NCI-H460 (cell line): Measurements from ENCODE around the gene COX4I2. TPM values are rescaled to one million over a fixed set of nuclear protein-coding genes. Genes with fewer than 3 reads are reported as not detected.
"Not testable (repeated sequence)": the region's sequence is repeated elsewhere in the genome, so short reads cannot be mapped to it uniquely, and the experiment has no call there.

Experiments
- DNase-seq: peaks from one replicate; pipeline ENCODE4 v3.0.0-alpha.2; 2016; ENCODE audit warnings: low read depth; ENCODE audit errors: extremely low read depth
- total RNA-seq: library from RNA; depleted of rRNA; stranded (reverse); fragments of >200 nt; shearing (Covaris generic); gene quantifications from 2 replicates; pipeline ENCODE4 v1.2.3, GENCODE V29; 2014

Gene COX4I2
- total RNA-seq, 1 experiment from 2014 or later, result not detected

DNA sequence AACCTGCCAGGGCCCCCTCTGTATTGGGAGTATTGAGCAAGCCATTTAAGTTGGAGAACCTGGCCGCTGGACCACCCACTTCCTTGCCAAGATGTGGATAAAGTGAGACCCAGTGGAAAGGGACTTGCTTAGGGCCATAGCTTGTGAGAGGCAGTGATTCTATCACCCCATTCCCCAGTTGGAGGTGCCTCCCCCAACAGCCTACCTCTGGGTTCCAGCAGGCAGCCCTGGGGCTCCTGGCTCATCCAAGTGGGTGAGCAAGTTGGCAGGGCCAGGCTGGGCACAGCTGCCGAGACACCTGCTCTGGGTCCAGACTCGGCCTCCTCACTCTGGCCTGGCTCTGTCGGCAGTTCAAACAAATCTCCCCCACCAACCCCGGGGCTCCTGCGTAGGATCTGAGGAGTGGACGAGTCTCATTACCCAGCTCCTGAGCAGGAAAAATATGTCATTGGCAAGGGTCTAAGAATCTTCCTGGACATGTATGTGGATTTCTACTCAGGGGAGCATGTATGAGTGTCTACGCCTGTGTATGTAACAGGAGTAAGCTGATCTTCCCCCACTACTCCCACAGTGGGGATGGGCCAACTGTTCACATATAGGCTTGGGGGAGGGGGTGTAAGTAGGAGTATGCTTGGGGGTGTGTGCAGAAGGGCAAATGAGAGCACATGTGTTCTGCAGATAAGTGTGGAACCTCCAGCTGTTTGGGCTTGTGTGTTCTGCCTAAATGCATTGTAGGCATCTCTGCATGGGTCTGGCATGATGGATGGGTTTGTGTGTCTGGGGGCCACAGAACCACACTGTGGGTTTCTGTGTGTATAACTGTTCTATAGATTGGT lies 30.7 kb upstream of the COX4I2 start:
- peak; percentile 41 for DNase-seq

DNA sequence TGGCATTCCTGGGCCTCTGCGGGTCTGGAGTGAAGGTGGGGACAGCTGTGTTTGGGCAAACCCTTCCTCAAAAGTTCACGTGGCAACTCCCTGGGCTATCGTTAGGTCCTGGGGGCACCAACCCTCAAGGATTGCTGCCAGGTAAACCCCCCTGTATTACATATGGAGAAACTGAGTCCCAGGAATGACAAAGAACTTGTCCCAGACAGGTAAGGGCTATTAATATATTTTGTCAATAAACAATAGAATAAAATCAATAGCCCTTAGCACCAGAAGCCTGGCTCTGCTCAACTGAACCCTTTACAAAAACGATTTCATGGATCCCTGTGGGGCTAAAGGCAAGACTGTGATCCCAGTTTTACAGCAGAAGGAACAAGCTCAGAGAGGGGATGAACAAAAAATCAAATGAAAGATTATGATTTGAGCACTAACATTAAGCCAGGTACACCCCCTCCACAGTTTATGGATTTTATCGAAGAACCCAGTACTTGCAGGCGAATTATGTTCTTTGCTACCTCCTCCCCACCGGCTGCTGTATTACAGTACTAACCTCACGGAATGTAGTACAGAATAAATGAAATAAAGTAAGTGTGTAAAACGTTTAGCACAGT lies 30.0 kb upstream of the COX4I2 start:
- DNase-seq, result no peak

DNA sequence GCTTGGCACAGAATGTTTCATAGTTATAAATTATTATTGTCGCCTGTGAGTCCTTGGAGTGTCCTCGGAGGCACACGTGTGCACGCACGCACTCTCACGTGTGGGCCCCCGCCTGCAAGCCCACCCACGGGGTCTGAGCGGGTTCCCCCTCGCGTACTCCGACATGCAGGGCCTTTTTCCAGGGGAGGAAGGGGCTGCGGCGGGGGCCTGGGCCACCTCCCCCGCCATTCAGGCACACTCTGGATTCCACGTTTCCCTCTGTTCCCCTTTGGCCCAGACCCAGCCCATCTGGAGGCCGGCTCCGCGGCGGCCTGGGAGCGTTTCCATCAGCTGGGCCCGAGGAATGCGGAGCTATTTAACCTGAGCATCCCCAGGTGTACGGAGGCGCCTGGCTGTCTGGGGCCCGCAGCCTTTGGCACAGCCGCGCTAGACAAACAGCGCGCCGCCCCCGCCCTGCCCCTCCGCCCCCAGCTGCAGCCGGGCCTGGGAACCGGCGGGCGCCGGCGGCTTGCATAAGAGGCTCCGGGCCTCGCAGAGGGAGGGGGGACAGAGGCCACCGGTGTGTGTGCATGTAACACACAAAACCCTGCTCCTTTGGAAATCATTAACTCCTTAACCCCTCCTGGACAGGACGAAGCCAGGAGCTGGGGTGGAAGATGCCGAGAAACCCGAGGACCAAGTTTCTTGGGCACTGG lies 29.3 kb upstream of the COX4I2 start:
- DNase-seq, result no peak

DNA sequence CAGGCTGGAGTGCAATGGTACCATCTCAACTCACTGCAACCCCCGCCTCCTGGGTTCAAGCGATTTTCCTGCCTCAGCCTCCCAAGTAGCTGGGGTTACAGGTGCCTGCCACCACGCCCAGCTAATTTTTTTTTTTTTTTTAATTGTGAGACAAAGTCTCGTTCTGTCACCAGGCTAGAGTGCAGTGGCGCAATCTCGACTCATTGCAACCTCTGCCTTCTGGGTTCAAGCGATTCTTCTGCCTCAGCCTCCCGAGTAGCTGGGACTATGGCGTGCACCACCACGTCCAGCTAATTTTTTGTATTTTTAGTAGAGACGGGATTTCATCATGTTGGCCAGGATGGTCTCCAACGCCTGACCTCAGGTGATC lies 25.5 kb upstream of the COX4I2 start:
- not testable (repeated sequence) for DNase-seq

DNA sequence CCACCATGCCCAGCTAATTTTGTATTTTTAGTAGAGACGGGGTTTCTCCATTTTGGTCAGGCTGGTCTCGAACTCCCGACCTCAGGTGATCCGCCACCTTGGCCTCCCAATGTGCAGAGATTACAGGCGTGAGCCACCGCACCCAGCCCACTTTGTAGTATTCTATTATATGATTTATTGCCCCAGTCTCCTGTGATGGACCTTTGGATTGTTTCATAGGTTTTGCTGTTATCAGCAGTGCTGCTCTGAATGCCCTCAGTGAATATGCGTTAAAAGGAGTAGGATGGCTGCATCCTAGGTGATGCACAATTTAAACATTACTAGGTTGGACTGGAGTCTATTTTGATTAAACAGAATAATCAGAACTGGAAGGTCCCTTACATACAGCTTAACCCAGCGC lies 22.3 kb upstream of the COX4I2 start:
- DNase-seq, result no peak

DNA sequence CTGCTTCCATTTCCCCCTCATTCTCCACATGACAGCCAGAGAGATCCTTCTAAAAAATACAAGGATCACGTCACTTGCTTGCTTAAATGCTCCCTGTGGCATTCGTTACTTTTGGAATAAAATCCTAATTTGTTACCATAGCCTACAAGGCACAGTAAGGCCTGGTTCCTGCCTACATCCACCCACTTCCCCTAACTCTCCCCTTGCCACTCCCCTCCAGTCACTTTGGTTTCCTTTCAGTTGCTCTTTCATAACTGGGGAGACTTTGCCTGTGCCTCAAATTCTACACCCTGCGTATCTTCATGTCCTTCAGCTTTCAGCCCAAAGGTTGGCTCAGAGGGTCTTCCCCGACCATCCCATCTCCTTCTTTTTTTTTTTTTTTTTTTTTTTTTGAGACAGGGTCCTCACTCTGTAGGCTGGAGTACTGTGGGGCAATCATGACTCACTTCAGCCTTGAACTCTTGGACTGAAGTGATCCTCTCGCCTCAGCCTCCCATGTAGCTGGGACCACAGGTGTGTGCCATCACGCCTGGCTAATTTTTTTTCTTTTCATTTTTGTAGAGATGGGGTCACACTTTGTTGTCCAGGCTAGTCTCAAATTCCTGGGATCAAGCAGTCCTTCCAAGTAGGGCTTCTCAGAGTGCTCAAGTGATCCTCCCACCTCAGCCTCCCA lies 20.1 kb upstream of the COX4I2 start:
- DNase-seq, result no peak

DNA sequence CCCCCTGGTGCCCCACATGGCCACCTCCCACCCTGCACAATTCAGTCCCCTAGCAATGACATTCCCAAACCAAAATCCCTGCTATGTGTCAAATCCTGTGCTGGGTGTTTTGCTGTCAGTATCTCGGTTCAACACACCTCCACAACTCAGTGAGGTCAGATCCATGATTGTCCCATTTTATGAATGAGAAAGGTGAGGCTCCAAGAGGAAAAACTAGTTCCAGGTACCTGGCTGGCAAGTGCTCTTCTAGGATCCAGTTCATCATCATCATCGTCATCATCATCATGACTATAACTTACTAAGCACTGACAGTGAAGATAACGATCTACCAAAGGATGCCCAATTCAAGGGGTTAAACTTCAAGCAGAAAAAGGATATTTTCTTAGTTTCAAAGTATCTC lies 17.5 kb upstream of the COX4I2 start:
- DNase-seq, result no peak

DNA sequence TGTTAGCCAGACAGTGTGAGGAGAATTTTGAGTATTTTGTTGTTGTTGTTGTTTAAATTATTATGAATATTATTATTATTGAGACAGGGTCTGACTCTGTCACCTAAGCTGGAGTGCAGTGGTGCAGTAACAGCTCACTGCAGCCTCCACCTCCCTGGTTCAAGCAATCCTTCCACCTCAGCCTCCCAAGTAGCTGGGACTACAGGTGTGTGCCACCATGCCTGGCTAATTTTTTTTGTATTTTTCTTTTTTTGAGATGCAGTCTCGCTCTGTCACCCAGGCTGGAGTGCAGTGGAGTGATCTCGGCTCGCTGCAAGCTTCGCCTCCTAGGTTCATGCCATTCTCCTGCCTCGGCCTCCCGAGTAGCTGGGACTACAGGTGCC lies 14.6 kb upstream of the COX4I2 start:
- not testable (repeated sequence) for DNase-seq

DNA sequence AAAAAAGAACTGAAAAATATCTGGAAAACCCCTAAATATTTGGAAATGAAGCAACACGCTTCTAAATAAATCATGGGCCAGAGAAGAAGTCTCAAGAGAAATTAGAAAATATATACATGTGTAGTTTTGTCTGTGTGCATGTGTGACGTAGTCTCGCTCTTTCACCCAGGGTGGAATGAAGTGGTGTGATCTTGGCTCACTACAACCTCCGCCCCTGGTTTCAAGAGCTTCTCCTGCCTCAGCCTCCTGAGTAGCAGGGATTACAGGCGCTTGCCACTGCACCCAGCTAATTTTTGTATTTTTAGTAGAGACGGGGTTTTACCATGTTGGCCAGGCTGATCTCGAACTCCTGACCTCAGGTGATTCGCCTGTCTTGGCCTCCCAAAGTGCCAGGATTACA lies 11.2 kb upstream of the COX4I2 start:
- not testable (repeated sequence) for DNase-seq

DNA sequence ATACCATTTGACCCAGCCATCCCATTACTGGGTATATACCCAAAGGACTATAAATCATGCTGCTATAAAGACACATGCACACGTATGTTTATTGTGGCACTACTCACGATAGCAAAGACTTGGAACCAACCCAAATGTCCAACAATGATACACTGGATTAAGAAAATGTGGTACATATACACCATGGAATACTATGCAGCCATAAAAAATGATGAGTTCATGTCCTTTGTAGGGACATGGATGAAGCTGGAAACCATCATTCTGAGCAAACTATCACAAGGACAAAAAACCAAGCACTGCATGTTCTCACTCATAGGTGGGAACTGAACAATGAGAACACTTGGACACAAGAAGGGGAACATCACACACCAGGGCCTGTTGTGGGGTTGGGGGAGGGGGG lies 9.7 kb upstream of the COX4I2 start:
- DNase-seq, result not testable (repeated sequence)

DNA sequence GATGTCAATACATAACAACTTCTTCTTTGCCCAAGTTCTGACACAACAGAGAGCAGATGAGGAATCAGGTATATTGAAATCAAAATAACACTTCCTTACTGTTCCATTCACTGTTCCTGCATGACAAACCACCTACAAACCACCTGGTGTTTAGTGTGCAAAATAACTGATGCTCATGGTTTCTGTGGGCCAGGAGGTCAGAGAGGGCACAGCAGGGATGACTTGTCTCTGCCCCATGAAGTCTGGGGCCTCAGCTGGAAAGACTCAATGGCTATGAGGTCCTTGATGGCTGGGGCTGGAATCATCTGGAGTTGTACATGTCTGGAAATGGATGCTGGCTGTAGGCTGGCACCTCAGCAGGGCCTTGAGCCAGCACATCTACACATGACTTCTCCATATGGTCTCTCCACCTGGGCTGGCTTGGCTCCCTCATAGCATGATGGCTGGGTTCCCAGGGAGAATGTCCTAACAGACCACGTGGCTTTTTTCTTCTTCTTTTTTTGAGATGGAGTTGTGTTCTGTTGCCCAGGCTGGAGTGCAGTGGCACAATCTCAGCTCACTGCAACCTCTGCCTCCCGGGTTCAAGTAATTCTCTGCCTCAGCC lies 7.4 kb upstream of the COX4I2 start:
- DNase-seq, result no peak

DNA sequence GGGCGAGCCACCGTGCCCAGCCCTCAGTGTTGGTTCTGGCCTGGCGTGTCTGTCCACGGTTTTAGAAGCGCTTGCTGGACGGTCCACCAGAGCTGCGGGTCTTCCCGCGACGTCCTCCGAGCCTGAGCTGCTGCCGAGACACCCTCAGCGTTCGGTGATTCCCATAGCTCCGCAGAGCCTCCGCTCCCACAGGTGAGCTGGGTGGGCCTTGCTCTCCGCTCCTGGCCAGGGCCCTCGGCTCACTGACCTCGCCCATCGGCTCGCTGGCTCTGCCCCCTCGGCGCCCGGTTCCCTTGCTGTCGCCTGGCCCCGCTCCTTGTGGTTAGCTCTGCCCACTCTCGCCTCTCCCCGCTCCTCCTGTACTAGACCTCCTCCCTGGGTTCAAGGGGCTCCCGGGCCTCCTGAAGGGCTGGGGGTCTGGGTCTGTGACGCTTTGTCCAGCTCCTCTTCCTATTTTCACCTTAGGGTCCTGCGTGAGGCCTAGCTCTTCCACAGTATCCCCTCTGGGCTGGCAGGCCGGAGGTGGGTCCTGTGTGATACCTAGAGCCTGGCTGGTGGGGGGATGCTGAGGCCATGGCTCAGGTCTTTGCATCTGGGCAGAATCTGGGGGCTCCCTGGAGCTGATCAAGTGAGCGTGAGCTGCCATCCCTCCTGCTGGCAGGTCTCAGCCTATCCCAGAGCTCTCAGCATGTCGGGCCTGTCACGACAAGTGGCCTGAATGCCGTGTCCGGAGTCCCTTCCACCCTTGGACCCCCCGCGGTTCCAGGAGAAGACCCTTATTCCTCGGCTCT lies 5.0 kb upstream of the COX4I2 start:
- DNase-seq, result no peak

DNA sequence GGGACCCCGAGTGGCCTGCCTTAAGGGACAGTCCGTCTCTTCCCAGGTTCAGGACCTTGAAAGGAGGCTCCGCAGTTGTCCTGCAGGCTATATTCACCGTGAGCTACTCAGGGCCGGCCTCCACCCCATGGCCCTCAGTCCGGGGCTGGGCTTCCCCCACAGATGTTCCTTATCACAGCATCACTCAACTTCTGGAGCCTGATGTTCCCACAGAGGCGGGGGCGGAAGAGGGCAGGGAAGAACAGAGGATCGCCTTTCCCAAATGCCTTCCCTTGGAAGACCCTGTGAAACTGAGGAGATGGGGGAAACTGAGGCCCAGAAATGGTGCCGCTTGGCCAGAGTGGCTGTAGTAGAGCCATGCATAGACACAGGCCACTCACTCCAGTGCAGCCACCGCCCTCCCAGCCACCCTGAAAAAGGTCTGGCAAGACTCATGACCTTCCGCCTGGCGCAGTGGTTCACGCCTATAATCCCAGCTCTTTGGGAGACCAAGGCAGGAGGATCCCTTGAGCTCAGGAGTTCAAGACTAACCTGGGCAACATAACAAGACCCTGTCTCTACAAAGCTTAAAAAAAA lies 4.3 kb upstream of the COX4I2 start:
- DNase-seq, result no peak

DNA sequence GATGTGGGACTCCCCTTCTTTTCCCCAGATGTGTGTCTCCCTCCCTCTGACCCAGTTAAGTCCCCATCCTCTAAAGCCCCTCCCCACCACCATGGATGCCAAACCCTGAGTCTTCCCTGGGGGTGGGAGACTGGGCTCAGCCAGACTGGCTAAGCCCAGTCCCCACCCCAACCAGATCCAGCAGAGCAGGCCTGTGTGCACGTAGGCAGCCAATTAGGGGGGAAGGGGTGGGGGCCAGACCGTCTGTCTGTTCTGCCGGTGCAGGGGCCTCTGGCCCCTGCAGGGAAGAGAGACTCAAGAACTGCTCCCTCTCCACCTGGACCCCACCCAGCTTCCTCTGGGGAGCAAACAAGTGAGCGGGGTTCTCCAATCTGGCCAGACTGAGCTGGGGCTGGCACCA lies 605 bp downstream of the COX4I2 start:
- no peak for DNase-seq

DNA sequence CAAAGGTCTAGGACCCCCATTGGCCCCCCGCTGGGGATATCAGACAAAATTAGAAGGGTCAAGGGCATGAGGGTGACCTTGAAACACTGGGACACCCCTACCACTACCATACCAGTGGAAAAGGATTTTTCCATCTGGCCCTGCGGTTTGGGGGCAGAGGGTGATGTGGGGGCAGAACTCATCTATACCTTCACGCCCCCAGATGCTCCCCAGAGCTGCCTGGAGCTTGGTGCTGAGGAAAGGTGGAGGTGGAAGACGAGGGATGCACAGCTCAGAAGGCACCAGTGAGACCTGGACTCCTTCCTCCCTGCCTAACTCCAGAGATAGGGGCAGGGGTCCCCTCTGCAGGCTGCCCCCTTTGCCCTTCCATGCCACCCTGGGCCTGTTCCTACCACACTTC lies 1.1 kb downstream of the COX4I2 start:
- DNase-seq, result no peak

DNA sequence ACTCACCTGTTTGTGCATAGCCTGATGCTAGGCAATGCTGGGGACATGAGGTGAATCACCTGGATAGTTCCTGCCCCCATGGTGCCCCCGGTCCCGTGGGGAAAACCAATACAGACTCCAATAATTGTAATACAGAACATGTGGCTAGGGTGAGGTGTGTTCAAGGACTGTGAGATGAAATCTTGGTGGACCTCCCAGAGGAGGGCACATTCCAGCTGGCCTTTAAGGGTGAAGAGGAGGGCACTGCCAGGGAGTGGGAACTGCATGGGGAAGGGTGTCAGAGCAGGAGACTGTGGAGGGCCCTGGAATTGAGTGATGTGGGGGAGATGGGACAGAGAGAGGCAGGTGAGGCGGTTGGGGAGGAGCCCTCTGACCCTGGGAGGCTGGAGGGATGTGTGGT lies 2.5 kb downstream of the COX4I2 start:
- no peak for DNase-seq

DNA sequence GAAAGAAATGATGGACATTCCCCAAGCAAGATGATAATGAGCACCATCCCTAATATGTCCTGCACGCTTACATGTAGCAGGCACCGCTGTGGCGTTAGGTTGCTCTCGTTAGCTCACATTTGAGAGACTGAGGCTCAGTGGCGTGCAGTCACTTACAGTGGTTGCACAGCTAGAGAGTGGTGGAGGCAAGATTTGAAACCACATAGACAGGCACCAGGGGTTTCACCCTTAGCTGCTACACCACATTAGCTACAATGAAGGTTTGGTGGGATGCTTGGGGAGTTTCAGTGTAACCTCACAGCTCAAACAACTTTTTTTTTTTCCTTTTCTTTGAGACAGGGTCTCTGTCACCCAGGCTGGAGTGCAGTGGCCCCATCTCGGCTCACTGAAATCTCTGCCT lies 3.7 kb downstream of the COX4I2 start:
- DNase-seq, result no peak

DNA sequence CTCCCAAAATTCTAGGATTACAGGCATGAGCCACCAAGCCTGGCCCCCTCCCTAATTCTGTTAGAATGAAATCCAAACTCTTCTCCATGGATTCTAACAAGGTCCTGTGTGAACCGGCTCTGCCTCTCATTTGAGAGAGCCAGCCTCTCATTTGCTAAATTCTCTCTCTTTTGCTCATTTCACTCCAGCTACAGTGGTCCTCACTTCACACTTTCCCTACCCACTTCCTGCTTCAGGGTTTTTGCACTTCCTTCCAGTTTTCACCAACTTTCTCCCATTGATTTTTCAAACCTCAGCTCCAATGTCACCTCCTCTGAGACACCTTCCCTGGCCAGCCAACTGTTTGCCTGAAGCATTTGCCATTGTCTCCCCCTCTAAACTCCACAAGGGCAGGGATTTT lies 5.1 kb downstream of the COX4I2 start:
- no peak for DNase-seq

DNA sequence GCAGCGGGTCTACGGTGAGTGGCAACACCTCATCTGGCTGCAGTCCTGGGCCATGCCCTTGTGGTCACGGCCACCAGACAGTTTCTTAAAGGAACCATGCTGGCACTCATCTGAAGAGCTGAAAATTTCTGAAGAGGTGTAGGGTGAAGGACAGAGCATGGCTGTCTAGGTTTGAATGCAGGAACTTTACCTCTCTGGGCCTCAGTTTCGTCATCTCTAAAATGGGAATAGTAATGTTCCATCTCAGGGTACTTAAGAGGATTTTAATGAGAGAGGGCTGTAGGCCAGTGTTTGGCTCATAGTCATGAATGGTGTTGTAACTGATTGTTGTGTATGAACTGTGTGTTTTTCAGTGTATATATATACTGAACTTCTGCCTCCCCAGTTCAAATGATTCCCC lies 5.8 kb downstream of the COX4I2 start:
- DNase-seq, result no peak

DNA sequence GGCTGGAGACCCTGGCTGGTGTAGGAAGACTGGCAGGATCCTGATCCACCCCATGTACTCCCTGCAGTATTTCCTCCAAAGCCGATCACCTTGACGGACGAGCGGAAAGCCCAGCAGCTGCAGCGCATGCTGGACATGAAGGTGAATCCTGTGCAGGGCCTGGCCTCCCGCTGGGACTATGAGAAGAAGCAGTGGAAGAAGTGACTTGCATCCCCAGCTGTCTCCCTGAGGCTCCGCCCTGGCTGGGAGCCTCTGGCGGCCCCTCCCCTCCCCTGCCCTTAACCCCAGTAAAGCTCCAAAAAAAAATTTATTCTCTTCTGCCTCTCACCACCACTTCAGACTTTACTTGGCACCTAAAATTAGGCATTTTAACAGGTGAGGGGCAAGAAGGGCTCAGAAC lies 7.0 kb downstream of the COX4I2 start:
- no peak for DNase-seq
